CD14-positive monocyte (primary cell): Measurements from ENCODE around the gene HPSE2. TPM values are rescaled to one million over a fixed set of nuclear protein-coding genes. Genes with fewer than 3 reads are reported as not detected.

Experiments used
- DNase-seq, 3 donors: peaks; one replicate each; pipeline ENCODE4 v3.0.0-alpha.2; 2011 to 2022
- H2AFZ ChIP-seq: 2 replicates; pipeline ENCODE4 v1.6.0; 2012; ENCODE audit warnings: mild to moderate bottlenecking, low read depth, low read length, inconsistent platforms; ENCODE audit not compliant: insufficient read depth, poor library complexity, severe bottlenecking
- H3K27ac ChIP-seq, 2 donors: 1 replicate in 1 of 2; 2 replicates in 1 of 2; pipeline ENCODE4 v1.5.1; 2012 to 2013; ENCODE audit warnings: low read length in 2 of 2, control low read depth in 1 of 2, inconsistent platforms in 1 of 2, low read depth in 1 of 2, mild to moderate bottlenecking in 1 of 2
- H3K27me3 ChIP-seq, 2 donors: one replicate each; pipeline versions ENCODE4 v1.6.0 to v1.6.1; 2011 to 2013; ENCODE audit warnings: low read length in 2 of 2; ENCODE audit not compliant: control insufficient read depth in 2 of 2, insufficient read depth in 2 of 2
- H3K36me3 ChIP-seq, 2 donors: replicated peaks in 1 of 2; 1 replicate in 1 of 2; 2 replicates in 1 of 2; pipeline versions ENCODE4 v1.5.1 to v1.6.1; 2012 to 2013; ENCODE audit warnings: low read length in 2 of 2, control low read depth in 1 of 2, inconsistent platforms in 1 of 2, mild to moderate bottlenecking in 1 of 2; ENCODE audit not compliant: insufficient read depth in 2 of 2, control insufficient read depth in 1 of 2
- H3K4me1 ChIP-seq, 2 donors: 1 replicate in 1 of 2; 2 replicates in 1 of 2; pipeline versions ENCODE4 v1.5.1 to v1.6.1; 2012 to 2013; ENCODE audit warnings: low read length in 2 of 2, control low read depth in 1 of 2, inconsistent platforms in 1 of 2, mild to moderate bottlenecking in 1 of 2, moderate library complexity in 1 of 2; ENCODE audit not compliant: insufficient read depth in 2 of 2, control insufficient read depth in 1 of 2
- H3K4me2 ChIP-seq: replicated peaks from 2 replicates; pipeline ENCODE3; 2012; ENCODE audit warnings: low read length, moderate library complexity, mild to moderate bottlenecking; ENCODE audit not compliant: poor library complexity, severe bottlenecking; ENCODE audit errors: extremely low read depth
- H3K4me3 ChIP-seq, 3 experiments: fragments of 200-600 bp in 1 of 3; sonication (generic) in 1 of 3; replicated peaks in 1 of 3; 1 replicate in 2 of 3; 2 replicates in 1 of 3; pipeline ENCODE4 v1.5.1; 2011 to 2013; ENCODE audit warnings: low read length in 3 of 3, mild to moderate bottlenecking in 3 of 3, control low read depth in 2 of 3, low read depth in 2 of 3, inconsistent platforms in 1 of 3, moderate library complexity in 1 of 3
- H3K79me2 ChIP-seq: 2 replicates; pipeline ENCODE4 v1.6.0; 2012; ENCODE audit warnings: mild to moderate bottlenecking, control low read depth, inconsistent platforms, low read length, moderate library complexity; ENCODE audit not compliant: insufficient read depth
- H3K9ac ChIP-seq: 2 replicates; pipeline ENCODE4 v1.6.0; 2017; ENCODE audit warnings: low read length, mild to moderate bottlenecking; ENCODE audit not compliant: insufficient read depth, poor library complexity, severe bottlenecking
- H3K9me3 ChIP-seq, 2 donors: replicated peaks in 1 of 2; 1 replicate in 1 of 2; 2 replicates in 1 of 2; pipeline versions ENCODE4 v1.5.1 to v1.6.1; 2012 to 2013; ENCODE audit warnings: low read length in 2 of 2, control low read depth in 1 of 2; ENCODE audit not compliant: control insufficient read depth in 1 of 2, insufficient read depth in 1 of 2
- H4K20me1 ChIP-seq: 2 replicates; pipeline ENCODE4 v1.6.0; 2012; ENCODE audit warnings: mild to moderate bottlenecking, low read length, control low read depth, moderate library complexity; ENCODE audit not compliant: insufficient read depth
- H3K27ac Mint-ChIP-seq, 7 donors: one replicate each; pipeline ENCODE4 v1.8.0; 2020; ENCODE audit warnings: mild to moderate bottlenecking in 7 of 7, mixed read lengths in 7 of 7, moderate library complexity in 6 of 7, inconsistent platforms in 2 of 7
- H3K27me3 Mint-ChIP-seq, 3 donors: one replicate each; pipeline ENCODE4 v1.8.0; 2021 to 2022; ENCODE audit warnings: low read depth in 3 of 3, mild to moderate bottlenecking in 3 of 3, mixed read lengths in 3 of 3, moderate library complexity in 3 of 3, inconsistent platforms in 1 of 3
- H3K36me3 Mint-ChIP-seq, 2 donors: one replicate each; pipeline ENCODE4 v1.8.0; 2020; ENCODE audit warnings: mixed read lengths in 2 of 2, inconsistent platforms in 1 of 2, mild to moderate bottlenecking in 1 of 2
- H3K4me1 Mint-ChIP-seq: one replicate; pipeline ENCODE4 v1.8.0; 2020; ENCODE audit warnings: mild to moderate bottlenecking, mixed read lengths
- H3K4me3 Mint-ChIP-seq, 2 donors: one replicate each; pipeline ENCODE4 v1.8.0; 2020; ENCODE audit warnings: mild to moderate bottlenecking in 2 of 2, mixed read lengths in 2 of 2, moderate library complexity in 1 of 2
- H3K9me3 Mint-ChIP-seq, 7 donors: one replicate each; pipeline ENCODE4 v1.8.0; 2020 to 2022; ENCODE audit warnings: mixed read lengths in 7 of 7, mild to moderate bottlenecking in 6 of 7, moderate library complexity in 6 of 7, inconsistent platforms in 2 of 7
- WGBS: methylation state at CpG from one replicate; pipeline ENCODE4 v1.1.5; 2013; ENCODE audit warnings: missing lambda C conversion rate; ENCODE audit not compliant: insufficient coverage; 5-methylcytosine and 5-hydroxymethylcytosine counted together
- intact Hi-C, 2 donors: fragments of 100-400 bp; cut with micrococcal nuclease; formaldehyde crosslinking; loops; one replicate each; pipeline versions ENCODE4 v1.15.0 to v1.15.1; 2023
- polyA plus RNA-seq, 3 donors: library from polyadenylated mRNA; depleted of rRNA in 1 of 3; unstranded in 2 of 3; stranded (reverse) in 1 of 3; fragments of 300-500 nt in 2 of 3; fragments of >200 nt in 1 of 3; fragmentation: Illumina TruSeq in 2 of 3; gene quantifications; 1 replicate in 2 of 3; 2 replicates in 1 of 3; pipeline ENCODE4 v1.2.3, GENCODE V29; 2012 to 2021
- TF ChIP-seq, protein P1 (sequence below): fragments of 200-600 bp; IDR thresholded peaks from one replicate; pipeline ENCODE4 v1.8.0; 2022; ENCODE audit warnings: antibody characterized with exemption, mild to moderate bottlenecking

HPSE2 gene
- polyA plus RNA-seq, 3 donors, result not detected

DNA sequence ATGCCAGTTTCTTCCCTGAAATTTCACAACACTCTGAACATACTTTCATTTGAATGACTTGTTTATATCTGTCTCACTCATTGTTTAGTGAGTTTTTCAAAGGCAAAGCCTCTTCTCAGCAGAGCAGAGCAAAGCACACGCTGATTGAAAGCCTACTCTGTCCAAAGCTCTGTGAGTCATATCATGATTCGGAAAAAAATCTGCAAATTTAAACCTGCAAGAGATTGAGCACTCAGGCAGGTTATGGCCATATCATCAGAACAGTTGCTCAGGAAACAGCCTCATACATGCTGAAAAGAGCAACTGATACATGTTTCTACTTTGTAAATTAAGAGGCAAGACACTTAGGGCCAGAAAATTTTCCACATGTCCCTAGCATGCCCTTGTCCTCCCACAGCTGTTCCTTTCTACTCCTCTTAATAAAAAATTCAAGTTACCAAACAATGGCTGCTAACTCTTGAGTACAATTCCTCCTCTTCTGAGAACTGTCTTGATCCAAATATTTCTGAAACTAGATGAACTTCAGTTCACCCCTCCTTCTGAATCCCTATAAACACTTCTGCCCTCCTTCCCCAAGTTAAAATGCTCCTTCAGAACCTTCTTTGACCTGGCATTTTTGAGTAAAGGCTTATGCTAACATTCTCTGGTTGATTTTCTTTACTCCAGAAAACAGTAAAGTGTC is 648.4 kb downstream of the HPSE2 start:
- Histone ChIP-seq H3K79me2 (no peaks in the 10 kb centered on the region), H2AFZ (no peak overlapping the region), H4K20me1 (no peaks in the 10 kb centered on the region), H3K9ac (no peak overlapping the region), H3K36me3 (no peaks in the 10 kb centered on the region), H3K27me3 (peaks cover 0 to 2% of the 10 kb centered on the region in 2 donors), H3K9me3 (no peaks in the 10 kb centered on the region), H3K4me3 (no peak overlapping the region), H3K27ac (no peak overlapping the region), H3K4me1 (no peaks in the 10 kb centered on the region), H3K4me2 (no peak overlapping the region)
- H3K36me3 Mint-ChIP-seq, result no peaks in the 10 kb centered on the region
- H3K4me1 Mint-ChIP-seq, result no peaks in the 10 kb centered on the region
- no peaks in the 10 kb centered on the region for H3K9me3 Mint-ChIP-seq
- intact Hi-C loops, result no loop called here
- H3K4me3 Mint-ChIP-seq, result no peak overlapping the region
- TF ChIP-seq, protein P1, sequence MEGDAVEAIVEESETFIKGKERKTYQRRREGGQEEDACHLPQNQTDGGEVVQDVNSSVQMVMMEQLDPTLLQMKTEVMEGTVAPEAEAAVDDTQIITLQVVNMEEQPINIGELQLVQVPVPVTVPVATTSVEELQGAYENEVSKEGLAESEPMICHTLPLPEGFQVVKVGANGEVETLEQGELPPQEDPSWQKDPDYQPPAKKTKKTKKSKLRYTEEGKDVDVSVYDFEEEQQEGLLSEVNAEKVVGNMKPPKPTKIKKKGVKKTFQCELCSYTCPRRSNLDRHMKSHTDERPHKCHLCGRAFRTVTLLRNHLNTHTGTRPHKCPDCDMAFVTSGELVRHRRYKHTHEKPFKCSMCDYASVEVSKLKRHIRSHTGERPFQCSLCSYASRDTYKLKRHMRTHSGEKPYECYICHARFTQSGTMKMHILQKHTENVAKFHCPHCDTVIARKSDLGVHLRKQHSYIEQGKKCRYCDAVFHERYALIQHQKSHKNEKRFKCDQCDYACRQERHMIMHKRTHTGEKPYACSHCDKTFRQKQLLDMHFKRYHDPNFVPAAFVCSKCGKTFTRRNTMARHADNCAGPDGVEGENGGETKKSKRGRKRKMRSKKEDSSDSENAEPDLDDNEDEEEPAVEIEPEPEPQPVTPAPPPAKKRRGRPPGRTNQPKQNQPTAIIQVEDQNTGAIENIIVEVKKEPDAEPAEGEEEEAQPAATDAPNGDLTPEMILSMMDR, result no peak
- H3K27ac Mint-ChIP-seq, result no peak overlapping the region
- H3K27me3 Mint-ChIP-seq, result peaks cover 0 to 6% (median 4%) of the 10 kb centered on the region in 3 donors
- no peak for DNase-seq
- 90% methylated on average over 2 of the region's 2 CpGs for WGBS

DNA sequence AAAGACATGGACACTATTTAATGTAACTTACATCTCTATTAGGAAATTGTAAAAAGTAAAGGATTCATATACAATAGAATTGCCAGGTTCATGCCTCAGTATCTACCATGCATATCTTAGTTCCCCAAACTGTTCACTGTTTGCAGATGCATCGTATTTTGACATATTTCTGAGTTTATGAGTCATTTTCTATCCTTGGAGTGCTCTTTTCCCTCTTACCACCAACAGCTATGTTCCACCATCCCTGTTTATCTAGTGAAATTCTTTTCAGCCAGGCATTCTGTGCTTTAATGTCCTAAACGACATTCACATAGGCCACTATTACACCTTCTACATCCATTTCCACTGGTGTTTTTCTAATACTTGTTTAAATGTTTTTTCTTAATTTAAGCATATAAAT is 649.6 kb downstream of the HPSE2 start:
- intact Hi-C loops, result no loop called here
- TF ChIP-seq, protein P1, result no peak
- no peak overlapping the region for H3K9ac ChIP-seq
- no peak overlapping the region for H3K4me3 ChIP-seq
- Mint-ChIP-seq H3K4me3 (no peak overlapping the region), H3K4me1 (no peaks in the 10 kb centered on the region), H3K27me3 (peaks cover 0 to 6% (median 4%) of the 10 kb centered on the region in 3 donors), H3K36me3 (no peaks in the 10 kb centered on the region), H3K9me3 (no peaks in the 10 kb centered on the region), H3K27ac (no peak overlapping the region)
- no peaks in the 10 kb centered on the region for H3K27me3 ChIP-seq
- H3K36me3 ChIP-seq, result no peaks in the 10 kb centered on the region
- no peak for DNase-seq
- H2AFZ ChIP-seq, result no peak overlapping the region
- WGBS, result 100% methylated on average over 1 of the region's 2 CpGs
- no peak overlapping the region for H3K4me2 ChIP-seq
- no peaks in the 10 kb centered on the region for H3K4me1 ChIP-seq
- no peaks in the 10 kb centered on the region for H3K79me2 ChIP-seq
- no peak overlapping the region for H3K27ac ChIP-seq
- H4K20me1 ChIP-seq, result no peaks in the 10 kb centered on the region
- no peaks in the 10 kb centered on the region for H3K9me3 ChIP-seq
